Tongue (tissue), 2 donors: ENCODE results near the gene MID1IP1. TPM values are rescaled to one million over a fixed set of nuclear protein-coding genes. Genes with fewer than 3 reads are reported as not detected.

Experiments used
- DNase-seq: peaks from one replicate; pipeline ENCODE4 v3.0.0-alpha.2; 2015
- total RNA-seq: library from RNA; depleted of rRNA; stranded (reverse); fragments of >200 nt; gene quantifications from one replicate; pipeline ENCODE4 v1.2.3, GENCODE V29; 2014

Gene MID1IP1
- total RNA-seq, 1 donor from 2014 or later, result 23.3 TPM

DNA sequence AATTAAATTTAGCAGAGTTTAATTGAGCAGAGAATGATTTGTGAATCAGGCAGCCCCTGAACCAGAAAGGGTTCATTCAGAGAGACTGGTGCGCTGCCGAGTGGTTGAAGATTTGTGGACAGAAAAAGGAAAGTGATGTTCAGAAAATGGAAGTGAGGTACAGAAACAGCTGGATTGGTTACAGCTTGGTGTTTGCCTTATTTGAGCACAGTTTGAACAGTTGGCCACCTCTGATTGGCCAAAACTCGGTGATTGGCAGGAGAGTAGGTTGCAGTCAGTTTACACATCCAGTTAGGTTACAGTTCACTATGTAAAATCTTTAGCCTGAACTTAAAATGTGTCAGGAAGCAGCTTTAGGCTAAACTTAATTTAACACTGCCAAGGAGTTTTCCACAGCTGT is 14.9 kb downstream of the MID1IP1 start:
- peak; percentile 16 for DNase-seq

- DNase-seq, result peak; percentile 43
Measured at GRCh38 chrX:38817004-38817703, 15.9 kb downstream of the MID1IP1 start.

GRCh38 chrX:38819163-38819562 is 17.9 kb downstream of the MID1IP1 start:
- no peak for DNase-seq

- no peak for DNase-seq
Measured at GRCh38 chrX:38819709-38820108, 18.4 kb downstream of the MID1IP1 start.

DNA sequence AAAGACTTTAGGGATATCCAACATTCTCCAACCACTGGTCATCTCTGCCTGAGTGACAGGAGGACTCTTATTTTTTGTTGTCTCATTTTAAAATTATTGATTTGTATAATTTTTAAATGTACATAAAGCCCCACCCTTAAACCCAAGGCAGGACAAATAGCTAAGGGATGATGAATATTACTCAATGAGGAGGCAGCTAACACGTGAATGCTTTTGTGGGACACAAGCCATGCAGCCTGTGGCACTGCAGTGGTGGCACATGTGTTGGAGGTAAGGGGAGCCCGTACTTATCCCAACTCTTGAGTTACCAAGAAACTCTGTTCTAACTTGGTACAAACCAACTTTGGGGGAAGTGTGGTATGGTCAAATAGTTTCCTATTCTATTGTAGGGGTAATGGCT is 19.5 kb downstream of the MID1IP1 start:
- no peak for DNase-seq

DNA sequence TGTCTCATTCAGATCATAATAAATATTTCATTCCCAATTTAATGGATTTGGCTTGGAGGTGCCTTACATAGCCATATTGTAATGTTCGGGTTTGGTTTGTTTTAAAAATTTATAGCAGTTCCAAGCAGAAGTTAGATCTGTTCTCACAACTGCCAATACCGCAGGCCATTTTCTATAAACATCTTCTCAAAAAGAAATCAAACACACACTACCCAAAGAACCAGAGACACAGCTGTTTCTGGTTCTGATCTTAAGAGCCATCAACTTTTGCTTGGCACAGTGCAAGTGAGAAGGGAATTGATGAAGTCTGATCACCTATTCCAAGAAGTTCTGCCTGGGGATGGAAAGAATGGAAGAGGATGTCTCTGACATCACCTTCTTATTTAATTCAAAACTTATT is 22.9 kb downstream of the MID1IP1 start:
- DNase-seq, result peak; percentile 22

- DNase-seq, result no peak
Measured at GRCh38 chrX:38831949-38832348, 30.7 kb downstream of the MID1IP1 start.

DNA sequence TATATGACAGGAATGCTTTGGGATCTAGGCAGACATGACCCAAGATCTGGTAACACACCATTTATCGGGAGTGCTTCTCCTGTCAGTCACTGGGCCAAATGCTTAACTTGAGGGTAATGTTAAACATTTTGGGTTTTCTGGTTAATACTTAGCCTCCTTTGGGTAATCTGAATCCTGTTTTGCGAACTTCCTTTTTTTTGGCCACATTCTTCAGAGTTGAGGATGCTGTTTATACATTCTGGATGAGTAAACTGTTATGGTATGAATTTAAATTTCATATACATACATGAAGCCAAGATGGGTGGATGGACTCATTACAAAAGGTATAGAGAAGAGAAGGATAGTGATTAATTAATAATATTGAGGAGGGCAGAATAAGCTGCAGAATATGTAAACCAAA is 36.1 kb downstream of the MID1IP1 start:
- no peak for DNase-seq

- no peak for DNase-seq
Measured at GRCh38 chrX:38839277-38839676, 38.0 kb downstream of the MID1IP1 start.

GRCh38 chrX:38839944-38840343 is 38.7 kb downstream of the MID1IP1 start:
- no peak for DNase-seq

DNA sequence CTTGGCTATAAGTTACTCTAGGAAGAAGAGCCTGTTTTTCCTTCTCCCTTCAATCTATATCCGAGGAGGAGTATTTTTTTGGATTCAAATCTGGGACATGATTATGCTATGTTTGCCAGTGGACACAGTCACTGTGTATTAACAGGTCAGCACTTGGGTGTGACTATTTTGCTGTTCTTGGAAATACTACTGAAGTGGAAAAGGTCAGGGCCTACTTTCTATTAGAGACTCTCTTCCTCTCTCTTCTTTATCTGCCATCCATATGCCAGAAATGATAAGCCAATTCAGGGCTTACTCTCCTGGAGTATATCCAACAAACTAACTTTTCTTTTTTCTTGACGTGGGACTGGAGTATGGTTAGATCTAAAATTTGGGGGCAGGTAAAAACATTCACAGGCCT is 40.5 kb downstream of the MID1IP1 start:
- DNase-seq, result no peak

DNA sequence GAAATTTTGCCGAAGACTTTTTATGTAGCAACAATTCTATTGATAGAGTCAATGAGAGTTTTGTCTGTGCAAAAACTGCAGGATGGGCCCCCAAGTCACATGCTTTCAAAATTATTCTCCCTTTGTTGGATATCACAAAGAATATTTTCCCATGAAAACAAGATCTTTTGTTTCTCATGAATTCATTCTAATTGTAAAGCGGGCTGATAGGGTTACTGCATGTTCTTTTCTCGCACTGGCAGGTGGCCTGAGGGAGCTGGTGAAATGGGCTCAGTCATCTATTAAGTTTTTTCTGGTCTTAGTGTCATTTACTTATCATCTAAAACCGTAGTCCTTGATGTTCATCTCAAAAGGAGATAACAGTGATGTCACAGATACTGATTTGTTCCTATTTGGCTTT is 44.2 kb downstream of the MID1IP1 start:
- no peak for DNase-seq

DNA sequence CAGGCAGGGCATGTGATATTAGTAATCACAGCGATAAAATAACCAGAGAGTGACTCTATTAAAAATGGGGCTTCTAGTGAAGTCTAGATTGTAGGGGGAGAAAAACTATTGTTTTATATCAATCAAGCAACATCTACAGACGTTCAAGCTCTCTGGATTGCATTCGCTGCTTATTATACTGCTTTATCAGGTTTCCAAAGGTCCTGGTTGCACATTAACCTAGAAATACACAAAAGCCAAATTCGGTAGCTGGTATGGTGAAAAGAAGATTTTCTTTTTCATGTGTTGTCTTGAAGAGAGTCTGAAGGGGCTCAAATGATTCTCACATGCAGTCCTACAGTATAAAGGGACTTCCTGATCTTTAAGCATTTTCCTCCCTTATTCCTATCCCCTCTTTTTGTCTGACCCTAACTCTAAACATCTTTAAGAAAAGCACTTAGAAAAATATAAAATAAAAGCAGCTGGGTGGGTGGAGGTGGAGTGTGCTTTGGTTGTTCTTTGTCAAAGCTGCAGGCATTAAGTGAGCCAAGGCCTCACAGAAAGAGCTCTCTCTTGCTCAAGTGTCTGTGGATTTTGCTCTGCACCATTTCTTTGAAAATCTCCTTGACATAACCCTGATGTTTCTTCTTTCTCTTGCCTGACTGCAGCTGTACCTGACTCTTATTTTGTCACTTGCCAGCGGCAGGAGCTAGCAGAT is 46.1 kb downstream of the MID1IP1 start:
- DNase-seq, result peak; percentile 9

- no peak for DNase-seq
Measured at GRCh38 chrX:38847903-38848230, 46.6 kb downstream of the MID1IP1 start.

DNA sequence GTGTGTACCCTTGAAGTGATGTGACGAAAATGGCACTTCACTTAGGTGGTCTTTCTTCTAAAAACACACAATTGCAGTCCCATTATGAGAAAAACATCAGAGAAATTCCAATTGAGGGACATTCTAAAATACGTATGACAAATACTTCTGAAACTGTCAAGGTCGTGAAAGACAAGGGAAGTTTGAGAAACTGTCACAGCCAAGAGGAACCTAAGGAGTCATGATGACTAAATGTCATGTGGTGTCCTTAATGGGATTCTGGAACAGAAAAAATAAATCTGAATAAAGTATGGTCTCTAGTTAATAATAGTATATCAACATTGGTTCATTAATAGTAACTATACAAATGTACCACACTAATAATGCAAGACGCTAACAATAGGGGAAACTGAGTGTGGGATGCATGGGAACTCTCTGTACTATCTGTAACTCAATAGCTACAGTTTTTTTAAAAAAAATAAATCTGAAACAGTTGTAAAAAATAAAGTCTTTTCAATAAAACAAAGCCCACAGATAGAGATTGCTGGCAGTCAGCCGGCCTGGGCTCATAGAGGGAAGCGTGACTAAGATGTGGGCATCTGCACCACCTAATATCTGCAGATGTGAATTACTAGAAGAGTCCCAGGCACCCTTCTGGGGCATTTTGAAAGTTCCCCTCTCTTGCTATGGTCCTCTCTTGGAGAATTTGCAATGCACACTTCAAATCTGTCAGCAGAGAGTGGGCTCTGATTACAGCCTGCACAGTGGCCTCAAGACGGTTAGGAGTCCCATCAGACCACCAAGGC is 47.6 kb downstream of the MID1IP1 start:
- no peak for DNase-seq

GRCh38 chrX:38850807-38851544 is 49.7 kb downstream of the MID1IP1 start:
- no peak for DNase-seq

GRCh38 chrX:38854305-38854704 is 53.0 kb downstream of the MID1IP1 start:
- DNase-seq, result no peak

Other genes starting within 250 kb of the MID1IP1 start
- gene TSPAN7, start 239.9 kb upstream of the MID1IP1 start, total RNA-seq, result 37.8 TPM